ENCODE data around the gene GPRIN2. TPM values are rescaled to one million over a fixed set of nuclear protein-coding genes. Genes with fewer than 3 reads are reported as not detected.
"Not testable (repeated sequence)": the region's sequence is repeated elsewhere in the genome, so short reads cannot be mapped to it uniquely, and the experiment has no call there.

GPRIN2 gene
- total RNA-seq, 2 experiments from 2014 or later: not detected

GRCh38 chr10:46520381-46520780, 36.1 kb downstream of the GPRIN2 start:
- H3K27me3 Mint-ChIP-seq: no peaks in the 10 kb centered on the region
- H3K27ac Mint-ChIP-seq: no peak overlapping the region

DNA sequence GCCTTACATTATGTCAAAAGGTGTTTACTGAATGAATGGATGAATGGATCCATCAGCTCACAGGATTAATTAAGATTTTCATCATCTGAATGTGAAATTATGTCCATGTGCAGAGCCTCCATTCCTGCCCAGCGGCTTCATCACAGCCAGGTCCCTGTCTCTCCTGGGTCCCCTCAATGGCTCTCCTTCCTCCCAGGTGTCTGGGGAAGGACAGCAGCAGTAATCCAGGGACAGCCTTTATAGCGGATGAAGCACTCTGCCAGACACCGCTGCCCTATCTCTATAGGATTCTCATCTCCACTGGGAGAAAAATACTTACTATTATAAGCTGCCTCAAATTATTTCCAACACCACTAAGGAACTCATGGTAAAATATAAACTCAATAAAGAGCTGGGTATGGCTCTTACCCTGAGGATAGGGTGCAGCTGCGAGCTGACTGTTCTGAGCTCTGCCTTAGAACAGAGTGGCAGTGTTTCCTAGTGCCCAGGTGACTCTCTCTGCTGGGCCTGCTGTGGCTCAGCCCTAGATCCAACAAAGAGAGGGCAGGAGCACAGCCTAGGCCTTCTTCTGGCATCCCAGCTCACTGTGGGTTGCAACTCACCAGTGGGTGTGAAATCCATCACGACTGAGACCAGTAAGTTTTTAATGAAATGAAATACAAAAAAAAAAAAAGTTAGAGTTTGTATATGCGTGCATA, 38.3 kb downstream of the GPRIN2 start:
- no peak for DNase-seq
- ATAC-seq (ENCODE audit: low read depth): no peak
- Mint-ChIP-seq H3K27me3 (no peaks in the 10 kb centered on the region), H3K9me3 (no peaks in the 10 kb centered on the region), H3K4me3 (no peak overlapping the region), H3K27ac (no peak overlapping the region), H3K36me3 (no peaks in the 10 kb centered on the region), H3K4me1 (no peaks in the 10 kb centered on the region)
- POLR2A ChIA-PET: no interaction called here

More at GRCh38 chr10:46520381-46520780, 36.1 kb downstream of the GPRIN2 start:
- POLR2A ChIA-PET: no interaction called here
- ATAC-seq (ENCODE audit: low read depth): no peak
- H3K36me3 Mint-ChIP-seq: no peaks in the 10 kb centered on the region
- H3K4me3 Mint-ChIP-seq: no peak overlapping the region
- DNase-seq: no peak
- H3K9me3 Mint-ChIP-seq: no peaks in the 10 kb centered on the region
- no peaks in the 10 kb centered on the region for H3K4me1 Mint-ChIP-seq

DNA sequence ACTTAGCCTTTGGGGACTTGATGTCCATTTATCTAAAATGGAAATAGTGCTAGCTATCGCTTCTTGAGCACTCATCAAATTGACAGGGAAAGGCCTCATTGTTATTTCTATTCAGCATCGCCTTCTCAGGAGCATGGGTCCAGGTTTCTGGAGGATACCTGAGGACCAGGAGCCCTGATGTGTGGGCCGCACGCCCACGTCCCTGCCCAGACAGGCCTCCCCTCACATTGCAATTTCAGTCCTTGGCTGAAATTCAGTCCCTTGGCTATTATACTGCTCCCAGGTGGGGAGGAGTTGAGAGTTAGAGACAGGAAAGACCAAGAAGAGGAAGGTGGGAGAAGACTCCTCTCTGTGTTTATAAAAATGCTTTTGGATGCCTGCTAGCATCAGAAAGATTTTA, 38.9 kb downstream of the GPRIN2 start:
- POLR2A ChIA-PET: no interaction called here
- Mint-ChIP-seq H3K4me3 (no peak overlapping the region), H3K4me1 (no peaks in the 10 kb centered on the region), H3K27me3 (no peaks in the 10 kb centered on the region), H3K27ac (no peak overlapping the region), H3K9me3 (no peaks in the 10 kb centered on the region), H3K36me3 (no peaks in the 10 kb centered on the region)
- DNase-seq: no peak
- ATAC-seq (ENCODE audit: low read depth): no peak

GRCh38 chr10:46516660-46517416, 39.6 kb downstream of the GPRIN2 start:
- DNase-seq (no peak), ATAC-seq (ENCODE audit: low read depth) (no peak)
- H3K36me3 Mint-ChIP-seq: no peaks in the 10 kb centered on the region
- no peak overlapping the region for H3K27ac Mint-ChIP-seq
- H3K27me3 Mint-ChIP-seq: no peaks in the 10 kb centered on the region
- H3K9me3 Mint-ChIP-seq: no peaks in the 10 kb centered on the region
- POLR2A ChIA-PET: no interaction called here
- H3K4me3 Mint-ChIP-seq: no peak overlapping the region
- no peaks in the 10 kb centered on the region for H3K4me1 Mint-ChIP-seq

DNA sequence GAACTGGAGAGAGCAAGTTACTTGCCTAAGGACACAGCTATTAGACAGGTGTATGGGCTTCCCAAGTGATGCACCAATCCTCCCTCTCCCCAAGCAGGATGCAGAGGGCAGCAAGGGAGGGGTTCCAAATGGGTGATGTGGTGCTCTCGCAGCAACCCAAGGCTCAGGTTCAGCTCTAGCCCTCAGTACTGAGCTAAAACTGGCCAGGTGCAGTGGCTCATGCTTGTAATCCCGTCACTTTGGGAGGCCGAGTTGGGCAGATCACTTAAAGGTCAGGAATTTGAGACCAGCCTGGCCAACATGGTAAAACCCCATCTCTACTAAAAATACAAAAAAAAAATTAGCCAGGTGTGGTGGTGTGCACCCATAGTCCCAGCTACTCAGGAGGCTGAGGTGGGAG, 40.7 kb downstream of the GPRIN2 start:
- Mint-ChIP-seq H3K36me3 (no peaks in the 10 kb centered on the region), H3K9me3 (no peaks in the 10 kb centered on the region), H3K27ac (no peak overlapping the region), H3K4me1 (no peaks in the 10 kb centered on the region), H3K27me3 (no peaks in the 10 kb centered on the region), H3K4me3 (no peak overlapping the region)
- DNase-seq (no peak), ATAC-seq (ENCODE audit: low read depth) (no peak)
- POLR2A ChIA-PET: no interaction called here

DNA sequence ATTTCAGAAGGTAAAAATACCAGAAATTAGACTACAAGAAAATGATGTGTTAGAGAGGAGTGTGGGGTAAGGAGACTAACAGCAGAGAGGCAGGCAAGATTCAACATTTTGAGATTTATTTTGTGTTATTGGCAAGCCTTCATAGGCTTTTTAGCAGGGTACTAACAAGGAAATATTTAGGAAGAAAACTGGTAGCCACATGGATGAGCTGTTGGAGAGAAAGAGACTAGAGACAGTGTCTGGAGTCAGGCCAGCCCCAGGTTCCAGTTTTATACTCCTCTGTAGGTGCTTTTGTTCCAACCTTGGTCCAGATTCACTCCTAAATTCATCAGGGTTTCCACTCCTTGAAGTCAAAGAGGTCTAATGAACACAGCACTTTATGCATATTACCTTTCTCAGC, 41.1 kb downstream of the GPRIN2 start:
- ATAC-seq (ENCODE audit: low read depth) (no peak), DNase-seq (no peak)
- Mint-ChIP-seq H3K4me3 (no peak overlapping the region), H3K27me3 (no peaks in the 10 kb centered on the region), H3K9me3 (no peaks in the 10 kb centered on the region), H3K4me1 (no peaks in the 10 kb centered on the region), H3K27ac (no peak overlapping the region), H3K36me3 (no peaks in the 10 kb centered on the region)
- POLR2A ChIA-PET: no interaction called here

DNA sequence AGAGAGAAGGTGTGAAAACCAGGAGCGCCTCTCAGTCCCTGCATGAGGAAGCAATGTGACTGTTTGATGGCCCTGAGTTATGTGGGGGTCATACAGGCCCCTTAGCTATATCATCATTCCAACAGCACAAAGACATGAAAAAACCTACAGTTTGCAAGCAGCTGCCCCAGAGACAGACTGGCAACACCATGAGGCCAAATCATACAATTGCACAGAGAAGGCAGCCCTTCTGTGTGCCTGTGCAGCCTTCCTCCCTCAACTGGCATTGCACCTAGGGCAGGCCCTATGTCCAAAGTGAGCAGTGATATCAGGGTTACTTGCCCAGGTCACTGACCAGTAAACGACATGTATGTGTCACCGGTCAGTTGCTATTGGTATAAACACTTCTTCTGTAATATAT, 41.6 kb downstream of the GPRIN2 start:
- Mint-ChIP-seq H3K9me3 (no peaks in the 10 kb centered on the region), H3K27ac (no peak overlapping the region), H3K27me3 (no peaks in the 10 kb centered on the region), H3K36me3 (no peaks in the 10 kb centered on the region), H3K4me1 (no peaks in the 10 kb centered on the region), H3K4me3 (no peak overlapping the region)
- POLR2A ChIA-PET: no interaction called here
- DNase-seq: no peak
- no peak for ATAC-seq (ENCODE audit: low read depth)

DNA sequence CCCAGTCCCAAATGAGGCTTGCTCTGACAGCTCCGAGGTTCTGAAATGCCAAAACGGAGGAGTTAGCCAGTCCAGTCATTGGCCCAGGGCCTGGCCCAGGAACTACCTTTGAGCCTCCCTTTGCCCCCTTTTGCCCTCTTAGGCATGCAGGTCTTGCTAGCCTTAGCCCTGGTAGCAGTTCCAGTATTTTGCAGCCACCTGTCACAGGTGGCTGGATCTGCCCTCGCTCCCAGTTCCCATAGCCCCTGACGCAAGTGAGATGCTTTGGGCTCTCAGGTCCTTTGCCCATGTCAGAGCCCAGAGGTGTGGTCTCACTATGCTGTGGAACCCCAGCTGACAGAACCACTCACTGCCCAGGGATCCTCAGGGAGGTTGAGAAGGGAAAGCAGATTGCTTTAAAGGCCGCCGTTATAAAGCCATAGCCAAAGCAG, 42.0 kb downstream of the GPRIN2 start:
- no peak overlapping the region for H3K27ac Mint-ChIP-seq
- POLR2A ChIA-PET: no interaction called here
- H3K4me3 Mint-ChIP-seq: no peak overlapping the region
- H3K27me3 Mint-ChIP-seq: no peaks in the 10 kb centered on the region
- no peaks in the 10 kb centered on the region for H3K4me1 Mint-ChIP-seq
- ATAC-seq (ENCODE audit: low read depth) (no peak), DNase-seq (no peak)
- H3K36me3 Mint-ChIP-seq: no peaks in the 10 kb centered on the region
- no peaks in the 10 kb centered on the region for H3K9me3 Mint-ChIP-seq

DNA sequence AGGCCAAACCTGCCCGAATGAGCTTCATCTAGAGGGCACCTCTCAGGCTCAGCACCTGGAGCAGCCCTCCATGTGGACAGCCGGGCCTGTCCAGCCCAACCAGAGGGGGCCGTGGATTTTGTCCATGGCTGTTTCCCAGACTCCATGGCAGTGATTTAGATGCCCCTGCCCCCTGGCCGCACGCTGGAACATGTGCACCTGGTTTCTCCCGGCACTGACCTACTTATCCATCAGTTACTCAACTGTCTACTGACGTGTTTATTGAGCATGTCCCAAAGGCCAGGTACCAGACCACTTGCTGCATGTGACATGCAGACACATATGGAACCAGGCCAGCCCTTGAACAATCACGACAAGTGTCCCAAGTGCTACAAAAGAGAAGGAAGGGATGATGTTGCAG, 43.1 kb downstream of the GPRIN2 start:
- H3K4me3 Mint-ChIP-seq; H3K9me3 Mint-ChIP-seq; DNase-seq; ATAC-seq (ENCODE audit: low read depth); H3K36me3 Mint-ChIP-seq; H3K27ac Mint-ChIP-seq; H3K27me3 Mint-ChIP-seq; POLR2A ChIA-PET; H3K4me1 Mint-ChIP-seq: not testable (repeated sequence)

- POLR2A ChIA-PET; H3K27me3 Mint-ChIP-seq; H3K9me3 Mint-ChIP-seq; H3K36me3 Mint-ChIP-seq; DNase-seq; H3K27ac Mint-ChIP-seq; ATAC-seq (ENCODE audit: low read depth); H3K4me1 Mint-ChIP-seq; H3K4me3 Mint-ChIP-seq: not testable (repeated sequence)
Measured at GRCh38 chr10:46512725-46513124, 43.7 kb downstream of the GPRIN2 start.

DNA sequence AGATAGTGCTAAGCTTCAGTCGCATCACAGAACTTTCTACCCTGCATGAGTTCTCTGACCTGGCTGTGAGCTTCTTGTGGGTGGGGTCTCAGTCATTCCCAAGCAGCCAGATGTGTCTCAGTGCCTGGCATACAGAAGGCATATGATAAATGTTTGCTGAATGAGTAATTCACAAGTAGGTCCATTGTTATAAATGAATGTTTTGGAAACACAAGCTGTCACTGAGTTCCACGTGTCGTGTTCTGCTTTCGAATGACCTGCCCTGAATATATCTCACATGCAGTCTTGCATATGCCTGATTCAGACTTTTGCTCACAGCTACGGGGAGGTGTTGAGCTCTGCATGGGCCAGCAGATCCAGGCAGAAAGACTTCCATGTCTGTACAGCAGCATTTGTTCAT, 44.5 kb downstream of the GPRIN2 start:
- ATAC-seq (ENCODE audit: low read depth); H3K4me3 Mint-ChIP-seq; H3K9me3 Mint-ChIP-seq; H3K36me3 Mint-ChIP-seq; H3K27me3 Mint-ChIP-seq; H3K27ac Mint-ChIP-seq; H3K4me1 Mint-ChIP-seq; DNase-seq; POLR2A ChIA-PET: not testable (repeated sequence)

Other genes with a start within 250 kb of the GPRIN2 start
- under 1 TPM in 1 of 2 experiments, not detected in 1; 0.17 TPM for gene ANXA8L1, start 180.9 kb downstream of the GPRIN2 start, total RNA-seq
- gene NPY4R, start 90.7 kb downstream of the GPRIN2 start, total RNA-seq: not detected
- 1 to 10 TPM; 1.1 to 1.4 TPM for gene SYT15, start 22.5 kb upstream of the GPRIN2 start, total RNA-seq

Measured in activated naive CD8-positive, alpha-beta T cell treated with anti-CD3 and anti-CD28 coated beads, Interleukin-2, amount 10 ng/mL, durations not matched to agents 7 days and 5 days (primary cell).